Neural progenitor cell (in vitro differentiated cells): Measurements from ENCODE around the gene HBS1L. TPM values are rescaled to one million over a fixed set of nuclear protein-coding genes. Genes with fewer than 3 reads are reported as not detected.

ENCODE experiments used
- DNase-seq: peaks from one replicate; pipeline ENCODE4 v3.0.0-alpha.2; 2016; ENCODE audit warnings: low spot score
- H2AFZ ChIP-seq: fragments of 200-600 bp; sonication (generic); replicated peaks from 2 replicates; pipeline ENCODE4 v1.6.1; 2016; ENCODE audit warnings: antibody characterized with exemption
- H3F3A ChIP-seq: fragments of 200-600 bp; sonication (generic); 2 replicates; pipeline ENCODE4 v1.6.1; 2016; ENCODE audit warnings: antibody characterized with exemption, low read depth
- H3K27ac ChIP-seq: fragments of 200-600 bp; sonication (generic); 2 replicates; pipeline ENCODE4 v1.5.1; 2016; ENCODE audit warnings: mild to moderate bottlenecking
- H3K27me3 ChIP-seq: fragments of 200-600 bp; sonication (generic); 2 replicates; pipeline ENCODE4 v1.6.1; 2016; ENCODE audit warnings: mild to moderate bottlenecking, moderate library complexity
- H3K36me3 ChIP-seq: fragments of 200-600 bp; sonication (generic); 2 replicates; pipeline ENCODE4 v1.5.1; 2016
- H3K4me1 ChIP-seq: fragments of 200-600 bp; sonication (generic); 2 replicates; pipeline ENCODE4 v1.6.1; 2016; ENCODE audit warnings: mixed run types
- H3K4me2 ChIP-seq: fragments of 200-600 bp; sonication (generic); 2 replicates; pipeline ENCODE4 v1.6.1; 2016
- H3K4me3 ChIP-seq: fragments of 200-600 bp; sonication (generic); 2 replicates; pipeline ENCODE4 v1.5.1; 2016
- H3K79me2 ChIP-seq: fragments of 200-600 bp; sonication (generic); 2 replicates; pipeline ENCODE4 v1.6.1; 2016; ENCODE audit warnings: low read depth
- H3K9ac ChIP-seq: fragments of 200-600 bp; sonication (generic); 2 replicates; pipeline ENCODE4 v1.6.1; 2016
- H3K9me3 ChIP-seq: fragments of 200-600 bp; sonication (generic); 2 replicates; pipeline ENCODE4 v1.5.1; 2016; ENCODE audit warnings: low read depth
- H4K20me1 ChIP-seq: fragments of 200-600 bp; sonication (generic); 2 replicates; pipeline ENCODE4 v1.6.1; 2016; ENCODE audit warnings: low read depth
- H3K27ac Mint-ChIP-seq: 3 replicates; pipeline ENCODE4 v1.8.0; 2021; ENCODE audit warnings: mixed read lengths
- H3K27me3 Mint-ChIP-seq: 2 replicates; pipeline ENCODE4 v1.8.0; 2022; ENCODE audit warnings: low read depth, mild to moderate bottlenecking, inconsistent platforms, moderate library complexity, mixed read lengths; ENCODE audit not compliant: insufficient read depth
- H3K36me3 Mint-ChIP-seq: 3 replicates; pipeline ENCODE4 v1.8.0; 2021; ENCODE audit warnings: mixed read lengths
- H3K4me1 Mint-ChIP-seq: 3 replicates; pipeline ENCODE4 v1.8.0; 2021; ENCODE audit warnings: mixed read lengths
- H3K4me3 Mint-ChIP-seq: 3 replicates; pipeline ENCODE4 v1.8.0; 2021; ENCODE audit warnings: mild to moderate bottlenecking, moderate library complexity, mixed read lengths
- H3K9me3 Mint-ChIP-seq: 3 replicates; pipeline ENCODE4 v1.8.0; 2020; ENCODE audit warnings: mixed read lengths
- CTCF ChIP-seq: fragments of 200-600 bp; sonication (generic); IDR thresholded peaks from 2 replicates; pipeline ENCODE4 v1.5.1; 2017; ENCODE audit warnings: antibody characterized with exemption, mild to moderate bottlenecking
- EZH2 ChIP-seq: fragments of 200-600 bp; sonication (generic); IDR thresholded peaks from 2 replicates; pipeline ENCODE4 v1.6.1; 2017; ENCODE audit warnings: antibody characterized with exemption, mild to moderate bottlenecking, moderate library complexity
- EZH2phosphoT487 ChIP-seq: fragments of 200-600 bp; sonication (generic); IDR thresholded peaks from 2 replicates; pipeline ENCODE4 v1.6.1; 2017; ENCODE audit warnings: antibody characterized with exemption
- total RNA-seq: library from RNA; depleted of rRNA; stranded (reverse); fragments of >200 nt; gene quantifications from 2 replicates; pipeline ENCODE4 v1.2.3, GENCODE V29; 2015; ENCODE audit warnings: low replicate concordance

HBS1L gene
- total RNA-seq, 1 donor from 2014 or later = 215 TPM

GRCh38 chr6:134943522-134944111 is 111.0 kb downstream of the HBS1L start:
- no peaks in the 10 kb centered on the region for H3F3A ChIP-seq
- DNase-seq = no peak
- H3K4me1 Mint-ChIP-seq = no peaks in the 10 kb centered on the region
- H3K4me2 ChIP-seq = no peak overlapping the region
- no peak overlapping the region for H3K4me3 ChIP-seq
- no peak for TF ChIP-seq CTCF
- no peak for TF ChIP-seq EZH2phosphoT487
- TF ChIP-seq EZH2 = no peak
- H3K9ac ChIP-seq = no peak overlapping the region
- no peaks in the 10 kb centered on the region for H3K36me3 Mint-ChIP-seq
- no peak overlapping the region for H3K27ac Mint-ChIP-seq
- H3K4me3 Mint-ChIP-seq = no peak overlapping the region
- no peaks in the 10 kb centered on the region for H3K9me3 Mint-ChIP-seq
- peak overlapping the region; percentile 34 for H2AFZ ChIP-seq
- no peaks in the 10 kb centered on the region for H3K79me2 ChIP-seq
- H3K9me3 ChIP-seq = peaks cover 2% of the 10 kb centered on the region
- H3K36me3 ChIP-seq = no peaks in the 10 kb centered on the region
- H3K27me3 ChIP-seq = no peaks in the 10 kb centered on the region
- H3K27ac ChIP-seq = no peak overlapping the region
- no peaks in the 10 kb centered on the region for H3K4me1 ChIP-seq
- no peaks in the 10 kb centered on the region for H3K27me3 Mint-ChIP-seq
- H4K20me1 ChIP-seq = no peaks in the 10 kb centered on the region

- no peaks in the 10 kb centered on the region for H4K20me1 ChIP-seq
- no peak overlapping the region for H3K27ac Mint-ChIP-seq
- H3F3A ChIP-seq = no peaks in the 10 kb centered on the region
- no peaks in the 10 kb centered on the region for H3K36me3 ChIP-seq
- peaks cover 2% of the 10 kb centered on the region for H3K9me3 Mint-ChIP-seq
- H3K79me2 ChIP-seq = no peaks in the 10 kb centered on the region
- H2AFZ ChIP-seq = no peak overlapping the region
- H3K4me1 Mint-ChIP-seq = peaks cover 3% of the 10 kb centered on the region
- no peaks in the 10 kb centered on the region for H3K36me3 Mint-ChIP-seq
- TF ChIP-seq EZH2phosphoT487 (no peak), CTCF (no peak), EZH2 (no peak)
- H3K27ac ChIP-seq = no peak overlapping the region
- no peak overlapping the region for H3K4me3 ChIP-seq
- H3K27me3 Mint-ChIP-seq = no peaks in the 10 kb centered on the region
- no peak overlapping the region for H3K4me2 ChIP-seq
- H3K4me1 ChIP-seq = no peaks in the 10 kb centered on the region
- no peak overlapping the region for H3K9ac ChIP-seq
- H3K4me3 Mint-ChIP-seq = no peak overlapping the region
- H3K9me3 ChIP-seq = no peaks in the 10 kb centered on the region
- no peak for DNase-seq
- no peaks in the 10 kb centered on the region for H3K27me3 ChIP-seq
These were observed 115.7 kb downstream of the HBS1L start for GRCh38 chr6:134938896-134939295.

- H3K9me3 Mint-ChIP-seq = peaks cover 2% of the 10 kb centered on the region
These were observed 117.2 kb downstream of the HBS1L start for GRCh38 chr6:134937426-134937825.

More at GRCh38 chr6:134937426-134937825, 117.2 kb downstream of the HBS1L start:
- Histone ChIP-seq H3K4me2 (no peak overlapping the region), H3K27ac (no peak overlapping the region), H3K27me3 (no peaks in the 10 kb centered on the region), H3F3A (no peaks in the 10 kb centered on the region), H4K20me1 (no peaks in the 10 kb centered on the region), H3K9ac (no peak overlapping the region), H3K79me2 (no peaks in the 10 kb centered on the region), H3K36me3 (no peaks in the 10 kb centered on the region), H3K4me1 (no peaks in the 10 kb centered on the region), H3K9me3 (no peaks in the 10 kb centered on the region), H2AFZ (peak overlapping the region; percentile 12), H3K4me3 (no peak overlapping the region)
- no peaks in the 10 kb centered on the region for H3K27me3 Mint-ChIP-seq
- H3K27ac Mint-ChIP-seq = no peak overlapping the region
- peaks cover 3% of the 10 kb centered on the region for H3K4me1 Mint-ChIP-seq
- no peak for DNase-seq
- no peaks in the 10 kb centered on the region for H3K36me3 Mint-ChIP-seq
- TF ChIP-seq CTCF (no peak), EZH2phosphoT487 (no peak), EZH2 (no peak)
- H3K4me3 Mint-ChIP-seq = no peak overlapping the region
